ENCODE measurements around the gene RASGRP1.

The RASGRP1 gene

DNA sequence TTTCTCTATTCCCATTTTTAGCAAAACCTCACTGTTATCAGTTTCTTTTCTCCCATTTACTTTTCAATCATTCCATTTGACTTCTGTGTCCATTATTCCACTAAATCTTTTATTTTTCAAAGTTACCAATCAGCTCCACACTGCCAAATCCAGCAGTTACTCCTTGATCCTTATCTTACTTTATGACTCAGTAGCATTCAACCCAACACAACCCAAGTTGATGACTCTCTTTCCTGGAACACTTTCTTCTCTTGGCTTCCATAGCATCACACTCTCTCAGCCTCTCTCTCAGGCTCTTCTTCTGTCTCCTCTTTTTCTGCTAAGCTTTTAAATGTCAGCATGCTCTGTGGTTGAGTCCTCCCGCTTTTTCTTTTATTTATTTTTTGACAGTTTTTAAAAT, 36.3 kb downstream of the RASGRP1 start:
- TF ChIP-seq, protein P1, sequence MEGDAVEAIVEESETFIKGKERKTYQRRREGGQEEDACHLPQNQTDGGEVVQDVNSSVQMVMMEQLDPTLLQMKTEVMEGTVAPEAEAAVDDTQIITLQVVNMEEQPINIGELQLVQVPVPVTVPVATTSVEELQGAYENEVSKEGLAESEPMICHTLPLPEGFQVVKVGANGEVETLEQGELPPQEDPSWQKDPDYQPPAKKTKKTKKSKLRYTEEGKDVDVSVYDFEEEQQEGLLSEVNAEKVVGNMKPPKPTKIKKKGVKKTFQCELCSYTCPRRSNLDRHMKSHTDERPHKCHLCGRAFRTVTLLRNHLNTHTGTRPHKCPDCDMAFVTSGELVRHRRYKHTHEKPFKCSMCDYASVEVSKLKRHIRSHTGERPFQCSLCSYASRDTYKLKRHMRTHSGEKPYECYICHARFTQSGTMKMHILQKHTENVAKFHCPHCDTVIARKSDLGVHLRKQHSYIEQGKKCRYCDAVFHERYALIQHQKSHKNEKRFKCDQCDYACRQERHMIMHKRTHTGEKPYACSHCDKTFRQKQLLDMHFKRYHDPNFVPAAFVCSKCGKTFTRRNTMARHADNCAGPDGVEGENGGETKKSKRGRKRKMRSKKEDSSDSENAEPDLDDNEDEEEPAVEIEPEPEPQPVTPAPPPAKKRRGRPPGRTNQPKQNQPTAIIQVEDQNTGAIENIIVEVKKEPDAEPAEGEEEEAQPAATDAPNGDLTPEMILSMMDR (IDR thresholded peaks at IDR 0.05; ENCODE audit: low read depth, low read length) = no peak
- DNase-seq (ENCODE audit: extremely low read depth, low read depth) = no peak

GRCh38 chr15:38526158-38526557, 38.5 kb downstream of the RASGRP1 start:
- TF ChIP-seq, protein P1 (IDR thresholded peaks at IDR 0.05; ENCODE audit: low read depth, low read length) = no peak

DNA sequence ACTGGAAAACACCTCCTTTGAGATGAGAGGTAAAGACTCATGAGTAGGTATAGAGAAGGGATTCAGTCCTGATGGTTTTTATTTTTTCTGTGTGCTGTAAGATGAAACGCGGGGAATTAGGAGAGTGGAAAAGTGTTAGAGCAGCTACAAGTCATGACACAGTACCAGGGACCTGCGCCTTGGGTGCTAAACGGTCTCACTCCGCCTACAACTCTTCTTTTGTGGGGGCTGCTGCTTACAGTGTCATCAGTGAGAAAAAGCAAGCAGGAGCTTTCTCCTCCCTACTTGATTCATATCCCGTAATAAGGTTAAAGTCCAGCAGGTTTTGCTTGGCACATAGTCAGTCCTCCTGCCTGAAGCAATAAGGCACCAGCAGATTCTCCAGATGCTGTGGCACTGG, 39.1 kb downstream of the RASGRP1 start:
- DNase-seq (ENCODE audit: extremely low read depth, low read depth) = no peak
- TF ChIP-seq, protein P1 (IDR thresholded peaks at IDR 0.05; ENCODE audit: low read depth, low read length) = no peak

More at GRCh38 chr15:38526158-38526557, 38.5 kb downstream of the RASGRP1 start:
- no peak for DNase-seq (ENCODE audit: extremely low read depth, low read depth)

GRCh38 chr15:38524156-38524555, 40.5 kb downstream of the RASGRP1 start:
- TF ChIP-seq, protein P1 (IDR thresholded peaks at IDR 0.05; ENCODE audit: low read depth, low read length) = no peak
- DNase-seq (ENCODE audit: extremely low read depth, low read depth) = no peak

GRCh38 chr15:38522922-38523321, 41.7 kb downstream of the RASGRP1 start:
- no peak for DNase-seq (ENCODE audit: extremely low read depth, low read depth)

GRCh38 chr15:38521316-38521715, 43.3 kb downstream of the RASGRP1 start:
- DNase-seq (ENCODE audit: extremely low read depth, low read depth) = no peak
- TF ChIP-seq, protein P1 (IDR thresholded peaks at IDR 0.05; ENCODE audit: low read depth, low read length) = no peak

More at GRCh38 chr15:38522922-38523321, 41.7 kb downstream of the RASGRP1 start:
- TF ChIP-seq, protein P1 (IDR thresholded peaks at IDR 0.05; ENCODE audit: low read depth, low read length) = no peak

- TF ChIP-seq, protein P1 (IDR thresholded peaks at IDR 0.05; ENCODE audit: low read depth, low read length) = no peak
- DNase-seq (ENCODE audit: extremely low read depth, low read depth) = no peak
Observed at GRCh38 chr15:38520035-38520434, 44.6 kb downstream of the RASGRP1 start.
